Eye (tissue), 1 donor: Measurements from ENCODE around the gene ABCB9.
"Not testable (repeated sequence)": the region's sequence is repeated elsewhere in the genome, so short reads cannot be mapped to it uniquely, and the experiment has no call there.

Experiments
- DNase-seq: peaks from one replicate; pipeline ENCODE4 v3.0.0-alpha.2; 2015

Gene ABCB9

GRCh38 chr12:122929812-122930211 is 36.5 kb downstream of the ABCB9 start:
- no peak for DNase-seq

- no peak for DNase-seq
Observed at GRCh38 chr12:122929148-122929538, 37.1 kb downstream of the ABCB9 start.

GRCh38 chr12:122928404-122929147 is 37.7 kb downstream of the ABCB9 start:
- no peak for DNase-seq

GRCh38 chr12:122927756-122928403 is 38.4 kb downstream of the ABCB9 start:
- DNase-seq: no peak

GRCh38 chr12:122921917-122922316 is 44.3 kb downstream of the ABCB9 start:
- no peak for DNase-seq

GRCh38 chr12:122920687-122921086 is 45.6 kb downstream of the ABCB9 start:
- DNase-seq: no peak

- DNase-seq: no peak
Observed at GRCh38 chr12:122918827-122919226, 47.4 kb downstream of the ABCB9 start.

- DNase-seq: no peak
Observed at GRCh38 chr12:122917507-122918121, 48.6 kb downstream of the ABCB9 start.

GRCh38 chr12:122909442-122910288 is 56.6 kb downstream of the ABCB9 start:
- peak; percentile 74 for DNase-seq

GRCh38 chr12:122908915-122909314 is 57.3 kb downstream of the ABCB9 start:
- no peak for DNase-seq

- DNase-seq: not testable (repeated sequence)
Observed at GRCh38 chr12:122905258-122905657, 61.0 kb downstream of the ABCB9 start.

GRCh38 chr12:122903693-122904034 is 62.6 kb downstream of the ABCB9 start:
- no peak for DNase-seq

- DNase-seq: no peak
Observed at GRCh38 chr12:122902854-122903692, 63.2 kb downstream of the ABCB9 start.

GRCh38 chr12:122899887-122900286 is 66.4 kb downstream of the ABCB9 start:
- DNase-seq: no peak

GRCh38 chr12:122896662-122897061 is 69.6 kb downstream of the ABCB9 start:
- DNase-seq: no peak

GRCh38 chr12:122895704-122896636 is 70.3 kb downstream of the ABCB9 start, which contains the start of gene VPS37B:
Gene VPS37B, minus strand, starts transcription at chr12:122896124. Its CDS starts 62 bp downstream, at chr12:122896062.
- DNase-seq: peak; percentile 95

- DNase-seq: no peak
Observed at GRCh38 chr12:122895320-122895703, 71.0 kb downstream of the ABCB9 start.

- DNase-seq: no peak
Observed at GRCh38 chr12:122894193-122895121, 71.8 kb downstream of the ABCB9 start.

GRCh38 chr12:122893208-122894153 is 72.8 kb downstream of the ABCB9 start:
- no peak for DNase-seq
